Fibroblast of the aortic adventitia (primary cell): ENCODE results near the gene FAM3C. TPM values are rescaled to one million over a fixed set of nuclear protein-coding genes. Genes with fewer than 3 reads are reported as not detected.

Experiments used
- DNase-seq: peaks from one replicate; pipeline ENCODE4 v3.0.0-alpha.2; 2010; ENCODE audit warnings: low read depth
- H3K4me3 ChIP-seq: 2 replicates; pipeline ENCODE4 v1.5.1; 2011; ENCODE audit warnings: low read depth, mild to moderate bottlenecking, control low read depth, low read length, moderate library complexity
- total RNA-seq: library from RNA; depleted of rRNA; stranded (reverse); fragments of >200 nt; gene quantifications from 2 replicates; pipeline ENCODE4 v1.2.3, GENCODE V29; 2012; ENCODE audit warnings: low replicate concordance
- TF ChIP-seq, protein P1 (sequence below): IDR thresholded peaks from 2 replicates; pipeline ENCODE4 v1.5.1; 2011; ENCODE audit warnings: mild to moderate bottlenecking, low read length, control low read depth, inconsistent platforms; ENCODE audit not compliant: insufficient read depth

Gene FAM3C
- total RNA-seq, 1 donor = 119 TPM

DNA sequence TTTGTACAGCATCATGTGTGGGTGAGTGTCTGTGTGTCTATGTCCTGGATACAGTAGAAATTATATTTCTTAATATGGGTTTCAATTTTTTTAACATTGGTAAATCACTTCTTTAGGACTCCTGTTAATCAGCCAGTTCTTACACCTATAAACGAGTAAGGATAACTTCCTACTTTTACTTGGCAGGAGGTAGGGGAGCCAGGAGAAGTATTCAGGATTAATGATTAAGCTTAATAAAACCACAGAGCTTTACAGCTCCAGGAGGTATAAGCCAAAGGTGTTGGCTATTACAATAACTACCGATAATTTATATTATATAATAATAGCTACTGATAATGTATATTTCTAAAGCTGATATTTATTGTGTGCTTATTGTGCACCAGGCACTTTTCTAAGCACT is 1.7 kb upstream of the FAM3C start:
- no peak for DNase-seq
- TF ChIP-seq, protein P1, sequence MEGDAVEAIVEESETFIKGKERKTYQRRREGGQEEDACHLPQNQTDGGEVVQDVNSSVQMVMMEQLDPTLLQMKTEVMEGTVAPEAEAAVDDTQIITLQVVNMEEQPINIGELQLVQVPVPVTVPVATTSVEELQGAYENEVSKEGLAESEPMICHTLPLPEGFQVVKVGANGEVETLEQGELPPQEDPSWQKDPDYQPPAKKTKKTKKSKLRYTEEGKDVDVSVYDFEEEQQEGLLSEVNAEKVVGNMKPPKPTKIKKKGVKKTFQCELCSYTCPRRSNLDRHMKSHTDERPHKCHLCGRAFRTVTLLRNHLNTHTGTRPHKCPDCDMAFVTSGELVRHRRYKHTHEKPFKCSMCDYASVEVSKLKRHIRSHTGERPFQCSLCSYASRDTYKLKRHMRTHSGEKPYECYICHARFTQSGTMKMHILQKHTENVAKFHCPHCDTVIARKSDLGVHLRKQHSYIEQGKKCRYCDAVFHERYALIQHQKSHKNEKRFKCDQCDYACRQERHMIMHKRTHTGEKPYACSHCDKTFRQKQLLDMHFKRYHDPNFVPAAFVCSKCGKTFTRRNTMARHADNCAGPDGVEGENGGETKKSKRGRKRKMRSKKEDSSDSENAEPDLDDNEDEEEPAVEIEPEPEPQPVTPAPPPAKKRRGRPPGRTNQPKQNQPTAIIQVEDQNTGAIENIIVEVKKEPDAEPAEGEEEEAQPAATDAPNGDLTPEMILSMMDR = no peak
- no peak overlapping the region for H3K4me3 ChIP-seq

DNA sequence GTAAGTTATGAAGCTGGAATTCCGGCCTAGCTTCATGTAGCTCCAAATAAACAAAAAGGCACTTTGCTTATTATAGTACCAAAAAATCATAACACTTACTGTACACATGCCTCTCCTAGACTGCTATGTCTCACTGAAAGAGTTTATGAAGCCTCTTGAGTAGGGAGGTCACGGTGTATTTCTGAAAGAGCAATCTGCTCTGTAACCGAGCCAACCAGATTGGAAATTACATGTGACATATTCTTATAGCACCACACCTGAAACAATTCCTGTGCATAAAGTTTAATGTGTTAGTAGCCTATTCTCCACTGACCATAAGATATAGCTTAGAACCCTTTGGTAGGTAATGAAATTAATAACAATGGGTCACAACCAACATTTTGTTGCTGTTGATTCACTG is 1.3 kb upstream of the FAM3C start:
- no peak for DNase-seq
- H3K4me3 ChIP-seq = no peak overlapping the region
- TF ChIP-seq, protein P1 = no peak

DNA sequence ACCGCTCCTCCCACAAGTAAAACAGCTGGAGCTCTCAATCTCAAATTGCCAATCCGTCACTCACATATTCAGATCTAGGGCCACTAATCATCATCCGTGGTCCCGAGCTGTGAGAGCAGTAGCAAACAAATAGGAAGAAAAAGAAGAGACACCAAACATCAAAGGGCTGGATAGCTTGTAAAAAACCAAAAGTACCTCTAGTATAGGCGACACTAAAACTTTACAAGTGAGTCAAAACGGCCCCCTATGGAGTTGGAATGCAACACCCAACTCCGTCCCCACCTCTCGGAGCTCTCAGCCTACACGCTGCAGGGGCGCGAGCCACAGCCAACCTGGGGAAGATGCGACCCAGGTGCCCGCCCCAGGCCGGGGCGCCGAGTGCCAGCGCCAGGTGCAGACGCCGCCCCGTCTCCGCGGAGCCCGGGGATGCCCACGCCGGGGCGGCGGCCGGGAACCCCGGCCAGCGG is 581 bp downstream of the FAM3C start:
- TF ChIP-seq, protein P1 = no peak
- peak overlapping the region; percentile 84 for H3K4me3 ChIP-seq
- DNase-seq = peak; percentile 23

DNA sequence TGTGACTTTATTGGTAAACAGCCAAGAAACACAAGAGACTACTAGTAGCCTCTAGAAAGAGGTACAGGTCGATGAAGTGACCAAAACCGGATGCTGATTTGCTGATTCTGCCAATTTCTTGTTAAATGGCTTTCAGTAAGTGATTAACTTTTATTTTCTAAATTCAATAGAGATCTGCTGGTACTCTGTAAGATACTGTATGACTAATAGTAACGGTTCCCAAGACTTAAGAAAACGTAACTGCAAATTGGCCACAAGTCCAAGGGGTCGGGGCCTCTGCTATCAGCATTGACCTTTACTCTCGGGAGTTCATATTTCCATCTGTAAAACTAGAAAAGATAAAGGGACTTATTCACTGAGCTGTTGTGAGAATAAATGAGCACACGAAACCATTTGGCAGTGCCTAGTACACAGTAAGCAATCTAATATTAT is 1.4 kb downstream of the FAM3C start:
- DNase-seq = peak; percentile 45
- peak overlapping the region; percentile 84 for H3K4me3 ChIP-seq
- TF ChIP-seq, protein P1 = no peak

DNA sequence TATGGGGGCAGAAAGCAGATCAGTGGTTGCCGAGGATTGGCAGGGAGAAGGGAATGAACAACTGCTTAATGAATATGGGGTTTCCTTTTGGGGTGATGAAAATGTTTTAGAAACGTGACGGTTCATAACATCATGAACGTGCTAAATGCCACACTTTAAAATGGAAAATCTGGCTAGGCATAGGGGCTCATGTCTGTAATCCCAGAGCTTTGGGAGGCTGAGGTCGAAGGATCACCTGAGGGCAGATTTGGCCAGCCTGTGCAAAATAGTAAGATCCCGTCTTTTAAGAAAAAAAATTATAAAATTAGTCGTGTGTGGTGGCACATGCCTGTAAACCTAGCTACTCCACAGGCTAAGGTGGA is 3.1 kb downstream of the FAM3C start:
- TF ChIP-seq, protein P1 = no peak
- H3K4me3 ChIP-seq = no peak overlapping the region
- no peak for DNase-seq

DNA sequence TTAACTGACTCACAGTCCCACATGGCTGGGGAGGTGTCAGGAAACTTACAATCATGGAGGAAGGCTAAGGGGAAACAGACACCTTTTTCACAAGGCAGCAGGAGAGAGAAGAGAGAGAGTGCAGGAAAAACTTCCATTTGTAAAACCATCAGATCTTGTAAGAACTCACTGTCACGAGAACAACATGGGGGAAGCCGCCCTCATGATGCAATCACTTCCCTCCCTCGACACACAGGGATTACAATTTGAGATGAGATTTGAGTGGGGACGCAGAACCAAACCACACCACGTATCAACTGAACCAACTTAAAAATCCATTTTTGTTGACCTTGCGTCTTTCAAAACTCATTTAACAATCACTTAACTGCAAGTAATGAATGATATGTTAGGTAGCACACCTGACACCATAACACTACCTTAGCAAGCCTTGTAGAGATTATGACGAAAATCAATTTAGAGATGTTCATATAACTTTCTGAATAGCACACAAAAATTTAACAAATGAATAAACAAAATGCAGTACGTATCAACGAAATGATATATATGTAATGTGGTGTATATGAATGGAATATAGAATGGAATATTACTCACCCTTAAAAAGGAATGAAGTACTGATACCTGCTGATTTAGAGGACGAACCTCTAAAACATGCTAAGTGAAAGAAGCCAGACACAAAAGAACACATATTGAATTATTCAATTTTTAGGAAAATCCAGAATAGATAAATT is 3.7 kb downstream of the FAM3C start:
- TF ChIP-seq, protein P1 = no peak
- DNase-seq = no peak

DNA sequence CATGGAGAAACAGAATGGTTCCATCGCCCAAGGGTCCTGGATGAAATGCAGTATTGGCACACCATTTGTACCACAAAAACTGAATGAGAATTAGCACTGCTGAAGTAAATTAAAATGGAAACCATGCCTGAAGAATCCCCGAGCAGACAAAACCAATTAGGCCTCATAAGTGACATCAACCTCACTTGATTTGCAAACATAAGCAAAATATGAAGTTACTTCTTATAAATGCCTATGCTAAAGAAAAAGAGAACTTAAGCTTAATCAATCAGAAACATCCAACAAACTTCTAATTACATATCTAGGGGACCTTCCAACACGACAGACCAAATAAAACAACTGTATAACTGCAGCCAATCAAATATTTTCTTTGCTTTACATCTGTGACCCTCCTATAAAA is 4.4 kb downstream of the FAM3C start:
- TF ChIP-seq, protein P1 = no peak
- no peak for DNase-seq
- no peak overlapping the region for H3K4me3 ChIP-seq

More for the DNA sequence above, 3.7 kb downstream of the FAM3C start:
- no peak overlapping the region for H3K4me3 ChIP-seq
